Peyer's patch (tissue), 4 donors: ENCODE results near the gene FAM161B. TPM values are rescaled to one million over a fixed set of nuclear protein-coding genes. Genes with fewer than 3 reads are reported as not detected.
"Not testable (repeated sequence)": the region's sequence is repeated elsewhere in the genome, so short reads cannot be mapped to it uniquely, and the experiment has no call there.

ENCODE experiments used
- DNase-seq, 3 donors: peaks; one replicate each; pipeline ENCODE4 v3.0.0-alpha.2; 2017 to 2019
- H3K27ac ChIP-seq, 4 donors: fragments of 200-600 bp; sonication (generic); one replicate each; pipeline ENCODE4 v1.5.1; 2016 to 2019
- H3K27me3 ChIP-seq, 2 donors: fragments of 200-600 bp; sonication (generic); one replicate each; pipeline ENCODE4 v1.5.1; 2019
- H3K36me3 ChIP-seq, 3 donors: fragments of 200-600 bp; sonication (generic); one replicate each; pipeline ENCODE4 v1.5.1; 2016 to 2019
- H3K4me1 ChIP-seq, 4 donors: fragments of 200-600 bp; sonication (generic); one replicate each; pipeline ENCODE4 v1.5.1; 2016 to 2019
- H3K4me3 ChIP-seq, 4 donors: fragments of 200-600 bp; sonication (generic); 1 replicate in 3 of 4; 2 replicates in 1 of 4; pipeline ENCODE4 v1.5.1; 2016 to 2019; ENCODE audit warnings: mild to moderate bottlenecking in 1 of 4
- H3K9me3 ChIP-seq, 4 donors: fragments of 200-600 bp; sonication (generic); one replicate each; pipeline ENCODE4 v1.5.1; 2016 to 2019; ENCODE audit warnings: mild to moderate bottlenecking in 1 of 4
- CTCF ChIP-seq, 6 experiments: fragments of 450-650 bp in 4 of 6; fragments of 200-600 bp in 2 of 6; sonication (generic) in 1 of 6; IDR thresholded peaks; one replicate each; pipeline ENCODE4 v1.5.1; 2017 to 2019; ENCODE audit warnings: antibody characterized with exemption in 6 of 6, mild to moderate bottlenecking in 3 of 6, moderate library complexity in 1 of 6
- POLR2A ChIP-seq, 2 donors: fragments of 450-650 bp; IDR thresholded peaks; one replicate each; pipeline ENCODE4 v1.5.1; 2017; ENCODE audit warnings: antibody characterized with exemption in 2 of 2, mild to moderate bottlenecking in 2 of 2, moderate library complexity in 2 of 2
- total RNA-seq, 4 donors: library from RNA; depleted of rRNA; stranded (reverse); fragments of >200 nt; gene quantifications; one replicate each; pipeline ENCODE4 v1.1.0, GENCODE V29; 2016

Gene FAM161B
- total RNA-seq, 4 donors from 2014 or later, result 1.7 to 12.9 (median 8.3) TPM

- Histone ChIP-seq H3K36me3 (no peaks in the 10 kb centered on the region), H3K27ac (peak overlapping the region in 3 of 4 donors; percentile 56 to 87 (median 81)), H3K4me1 (peaks cover 0 to 22% (median 0%) of the 10 kb centered on the region in 4 donors), H3K4me3 (peak overlapping the region in 1 of 4 donors; percentile 16), H3K27me3 (no peaks in the 10 kb centered on the region), H3K9me3 (no peaks in the 10 kb centered on the region)
- TF ChIP-seq CTCF (IDR thresholded peaks at IDR 0.05) (no peak), POLR2A (IDR thresholded peaks at IDR 0.05) (no peak)
- DNase-seq, result no peak
Observed at GRCh38 chr14:73996731-73997107, 46.8 kb upstream of the FAM161B start.

- Histone ChIP-seq H3K4me3 (peak overlapping the region in 3 of 4 donors; percentile 11 to 49 (median 46)), H3K4me1 (peaks cover 0 to 22% (median 0%) of the 10 kb centered on the region in 4 donors), H3K9me3 (no peaks in the 10 kb centered on the region), H3K36me3 (no peaks in the 10 kb centered on the region), H3K27me3 (no peaks in the 10 kb centered on the region), H3K27ac (peak overlapping the region in 3 of 4 donors; percentile 56 to 87 (median 81))
- peak in 2 of 3 donors; percentile 68 to 70 for DNase-seq
- TF ChIP-seq POLR2A (IDR thresholded peaks at IDR 0.05), result peak; percentile 67 to 80
- TF ChIP-seq CTCF (IDR thresholded peaks at IDR 0.05), result no peak
Observed at GRCh38 chr14:73995977-73996378, 46.1 kb upstream of the FAM161B start.

GRCh38 chr14:73994926-73995325 is 45.0 kb upstream of the FAM161B start:
- H3K4me3 ChIP-seq, result peak overlapping the region in 3 of 4 donors; percentile 1 to 49 (median 46)
- H3K27me3 ChIP-seq, H3K36me3 ChIP-seq, H3K9me3 ChIP-seq, DNase-seq: not testable (repeated sequence)
- H3K27ac ChIP-seq, result peak overlapping the region in 3 of 4 donors; percentile 56 to 87 (median 81)
- peaks cover 0 to 22% (median 0%) of the 10 kb centered on the region in 4 donors for H3K4me1 ChIP-seq

GRCh38 chr14:73991092-73991491 is 41.2 kb upstream of the FAM161B start:
- TF ChIP-seq CTCF (IDR thresholded peaks at IDR 0.05) (no peak), POLR2A (IDR thresholded peaks at IDR 0.05) (no peak)
- Histone ChIP-seq H3K4me3 (no peak overlapping the region), H3K27ac (no peak overlapping the region), H3K9me3 (no peaks in the 10 kb centered on the region), H3K36me3 (peaks cover 0 to 19% (median 3%) of the 10 kb centered on the region in 3 donors), H3K4me1 (no peaks in the 10 kb centered on the region), H3K27me3 (no peaks in the 10 kb centered on the region)
- no peak for DNase-seq

GRCh38 chr14:73988656-73989055 is 38.8 kb upstream of the FAM161B start:
- H3K9me3 ChIP-seq, H3K27me3 ChIP-seq, H3K4me1 ChIP-seq, H3K4me3 ChIP-seq, DNase-seq, H3K27ac ChIP-seq: not testable (repeated sequence)
- peaks cover 0 to 32% (median 3%) of the 10 kb centered on the region in 3 donors for H3K36me3 ChIP-seq

- no peak for TF ChIP-seq CTCF (IDR thresholded peaks at IDR 0.05)
- TF ChIP-seq POLR2A (IDR thresholded peaks at IDR 0.05), result no peak
- no peak overlapping the region for H3K4me3 ChIP-seq
- no peaks in the 10 kb centered on the region for H3K27me3 ChIP-seq
- H3K4me1 ChIP-seq, result no peaks in the 10 kb centered on the region
- H3K36me3 ChIP-seq, result peaks cover 0 to 37% (median 3%) of the 10 kb centered on the region in 3 donors
- no peak overlapping the region for H3K27ac ChIP-seq
- no peaks in the 10 kb centered on the region for H3K9me3 ChIP-seq
- DNase-seq, result no peak
Observed at GRCh38 chr14:73988065-73988464, 38.2 kb upstream of the FAM161B start.

- H3K4me1 ChIP-seq, result peaks cover 0 to 26% (median 0%) of the 10 kb centered on the region in 4 donors
- peak overlapping the region in 2 of 4 donors; percentile 27 to 35 for H3K27ac ChIP-seq
- DNase-seq, result no peak
- H3K4me3 ChIP-seq, result no peak overlapping the region
- H3K27me3 ChIP-seq, result no peaks in the 10 kb centered on the region
- H3K36me3 ChIP-seq, result peaks cover 0 to 38% (median 0%) of the 10 kb centered on the region in 3 donors
- TF ChIP-seq CTCF (IDR thresholded peaks at IDR 0.05) (no peak), POLR2A (IDR thresholded peaks at IDR 0.05) (no peak)
- H3K9me3 ChIP-seq, result no peaks in the 10 kb centered on the region
Observed at GRCh38 chr14:73977896-73978295, 28.0 kb upstream of the FAM161B start.
